Measurements from ENCODE around the gene LRRC59. TPM values are rescaled to one million over a fixed set of nuclear protein-coding genes. Genes with fewer than 3 reads are reported as not detected.
"Not testable (repeated sequence)": the region's sequence is repeated elsewhere in the genome, so short reads cannot be mapped to it uniquely, and the experiment has no call there.

The LRRC59 gene
- total RNA-seq, 1 experiment from 2014 or later, result 89.4 TPM

GRCh38 chr17:50428126-50428525 lies 30.8 kb upstream of the LRRC59 start:
- not testable (repeated sequence) for DNase-seq, H3K4me1 ChIP-seq

DNA sequence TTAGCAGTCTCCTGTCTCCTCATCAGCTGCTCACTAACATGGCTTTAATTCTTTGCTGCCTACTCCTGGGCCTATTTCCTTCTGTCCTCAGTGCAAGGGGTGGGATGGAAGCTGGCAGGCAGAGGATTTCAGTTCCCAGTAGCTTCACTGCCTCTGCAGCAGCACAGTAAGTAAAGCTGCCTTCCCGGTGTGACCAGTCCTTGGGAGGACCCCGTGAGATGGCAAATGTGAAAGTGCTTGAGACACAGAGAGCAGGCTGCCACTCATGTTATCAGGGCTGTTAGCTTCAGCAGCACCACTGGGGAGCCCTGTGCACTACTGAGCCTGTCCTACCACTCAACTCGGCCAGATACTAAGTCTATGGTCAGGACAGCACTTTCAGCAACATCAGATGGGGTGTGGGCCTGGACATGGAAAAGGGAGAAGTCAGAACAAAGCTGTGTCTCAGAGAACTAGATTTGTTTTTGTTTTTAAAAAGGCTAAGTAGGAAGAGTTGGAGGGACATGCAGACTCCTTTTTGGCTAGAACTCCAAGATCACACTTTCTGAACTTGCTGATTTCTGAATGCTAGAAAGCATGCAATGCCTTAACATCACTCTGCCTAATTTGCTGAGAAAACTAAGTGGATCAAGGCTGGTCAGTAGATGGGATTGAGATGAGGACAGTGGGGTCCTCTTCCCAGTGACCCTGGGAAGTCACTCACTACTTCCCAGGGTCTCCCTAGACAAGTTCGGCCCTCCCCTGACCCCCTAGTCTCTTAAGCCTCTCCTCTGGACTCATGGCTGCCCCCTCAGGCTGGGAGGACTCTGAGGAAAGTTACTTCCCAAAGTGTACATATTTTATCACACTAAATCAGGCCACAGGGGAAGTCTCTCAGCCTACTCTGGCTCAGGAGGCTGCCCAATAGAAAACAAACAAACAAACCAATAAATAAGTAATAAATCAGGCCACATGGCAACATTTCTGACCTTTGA lies 29.8 kb upstream of the LRRC59 start:
- H3K9me3 ChIP-seq (replicated peaks), result no peaks in the 10 kb centered on the region
- peaks cover 6% of the 10 kb centered on the region; the same call in 1 of the 2 replicates for H3K4me1 ChIP-seq
- H3K4me3 ChIP-seq, result peak overlapping the region; percentile 78
- H3K27ac ChIP-seq, result 0 out of 2 replicates have a peak overlapping the region, but pooled peaks have one; percentile 1
- no peaks in the 10 kb centered on the region for H3K27me3 ChIP-seq
- no peaks in the 10 kb centered on the region for H3K36me3 ChIP-seq
- DNase-seq, result peak; percentile 41 to 62

More at GRCh38 chr17:50428126-50428525, 30.8 kb upstream of the LRRC59 start:
- not testable (repeated sequence) for H3K9me3 ChIP-seq (replicated peaks); H3K27me3 ChIP-seq; H3K27ac ChIP-seq; H3K36me3 ChIP-seq; H3K4me3 ChIP-seq

DNA sequence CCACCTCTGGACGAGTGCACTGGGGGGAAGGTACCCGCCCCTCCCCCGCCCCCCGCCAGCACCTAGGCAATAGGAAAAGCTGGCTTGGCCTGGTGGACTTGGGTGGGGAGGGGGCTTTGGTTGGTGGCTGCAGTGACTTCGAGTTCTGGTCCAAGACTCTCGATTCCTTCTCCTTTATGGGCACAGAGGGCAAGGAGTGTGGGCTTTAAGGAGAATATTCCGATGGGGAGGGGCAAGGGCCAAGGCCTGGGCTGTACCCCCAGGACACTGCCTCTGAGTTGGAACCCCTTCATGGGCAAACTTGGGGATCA lies 29.1 kb upstream of the LRRC59 start:
- Histone ChIP-seq H3K36me3 (no peaks in the 10 kb centered on the region), H3K27ac (peak overlapping the region; percentile 63; the same call in 1 of the 2 replicates), H3K9me3 (replicated peaks) (no peaks in the 10 kb centered on the region), H3K4me3 (peak overlapping the region; percentile 78), H3K27me3 (no peaks in the 10 kb centered on the region), H3K4me1 (peaks cover 8% of the 10 kb centered on the region; the same call in 1 of the 2 replicates)
- DNase-seq, result no peak

DNA sequence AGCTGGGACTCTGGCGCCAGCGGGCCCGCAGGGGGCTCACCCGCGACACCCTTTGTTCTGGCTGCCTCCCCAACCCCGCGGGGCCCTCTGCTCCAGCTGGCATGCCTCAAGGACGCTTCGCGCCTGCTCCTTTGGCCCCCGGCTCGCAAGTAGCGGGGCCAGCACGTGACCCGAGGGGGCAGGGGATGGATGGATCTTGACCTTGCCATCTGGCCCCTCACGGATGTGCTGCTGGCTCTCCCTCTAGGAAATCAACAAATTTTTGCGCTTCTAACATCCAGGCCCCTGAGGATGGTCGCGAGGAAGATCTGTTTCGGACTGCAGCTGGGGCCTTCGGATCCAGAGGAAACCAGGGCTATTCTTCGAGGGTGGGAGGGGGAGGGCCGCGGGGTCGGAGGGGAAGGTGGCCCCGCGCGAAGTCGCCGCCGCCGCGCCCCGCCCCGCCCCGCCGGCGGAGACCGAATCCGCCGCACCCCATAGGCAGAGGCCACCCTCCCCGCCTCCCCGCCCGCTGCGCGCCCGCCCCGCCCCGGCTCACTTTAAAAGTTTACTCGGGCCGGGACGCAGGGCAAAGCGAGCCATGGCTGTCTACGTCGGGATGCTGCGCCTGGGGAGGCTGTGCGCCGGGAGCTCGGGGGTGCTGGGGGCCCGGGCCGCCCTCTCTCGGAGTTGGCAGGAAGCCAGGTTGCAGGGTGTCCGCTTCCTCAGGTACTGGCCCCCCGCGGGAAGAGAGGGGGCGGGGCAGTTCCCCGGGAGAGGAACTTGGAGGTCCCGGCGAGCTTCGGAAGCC lies 28.6 kb upstream of the LRRC59 start, which contains the start of gene ACSF2:
ACSF2 (plus strand) TSS at position 537 of the 790 bp plus-strand sequence; CDS start at position 581, 44 bp downstream.
- Histone ChIP-seq H3K36me3 (no peaks in the 10 kb centered on the region), H3K9me3 (replicated peaks) (no peaks in the 10 kb centered on the region), H3K27me3 (no peaks in the 10 kb centered on the region), H3K4me3 (peak within 1 kb of the TSS; percentile 78), H3K27ac (peak within 1 kb of the TSS; percentile 63), H3K4me1 (peaks cover 8% of the 10 kb centered on the region; the same call in 1 of the 2 replicates)
- peak; percentile 69 to 72 for DNase-seq

GRCh38 chr17:50424996-50425681 lies 27.8 kb upstream of the LRRC59 start:
- no peaks in the 10 kb centered on the region for H3K36me3 ChIP-seq
- H3K9me3 ChIP-seq (replicated peaks), result no peaks in the 10 kb centered on the region
- peaks cover 8% of the 10 kb centered on the region; the same call in 1 of the 2 replicates for H3K4me1 ChIP-seq
- peak overlapping the region; percentile 63 for H3K27ac ChIP-seq
- H3K27me3 ChIP-seq, result no peaks in the 10 kb centered on the region
- peak overlapping the region; percentile 78 for H3K4me3 ChIP-seq
- DNase-seq, result no peak

- H3K36me3 ChIP-seq, result no peaks in the 10 kb centered on the region
- H3K4me1 ChIP-seq, result peaks cover 8% of the 10 kb centered on the region; the same call in 1 of the 2 replicates
- H3K27me3 ChIP-seq, result no peaks in the 10 kb centered on the region
- no peak for DNase-seq
- H3K4me3 ChIP-seq, result no peak overlapping the region
- no peaks in the 10 kb centered on the region for H3K9me3 ChIP-seq (replicated peaks)
- no peak overlapping the region for H3K27ac ChIP-seq
Observed at GRCh38 chr17:50424246-50424995, 27.1 kb upstream of the LRRC59 start.

- no peaks in the 10 kb centered on the region for H3K27me3 ChIP-seq
- peaks cover 8% of the 10 kb centered on the region; the same call in 1 of the 2 replicates for H3K4me1 ChIP-seq
- H3K9me3 ChIP-seq (replicated peaks), result no peaks in the 10 kb centered on the region
- H3K36me3 ChIP-seq, result no peaks in the 10 kb centered on the region
- H3K27ac ChIP-seq, result no peak overlapping the region
- DNase-seq, result peak; percentile 20 to 25
- no peak overlapping the region for H3K4me3 ChIP-seq
Observed at GRCh38 chr17:50423553-50424159, 26.3 kb upstream of the LRRC59 start.

DNA sequence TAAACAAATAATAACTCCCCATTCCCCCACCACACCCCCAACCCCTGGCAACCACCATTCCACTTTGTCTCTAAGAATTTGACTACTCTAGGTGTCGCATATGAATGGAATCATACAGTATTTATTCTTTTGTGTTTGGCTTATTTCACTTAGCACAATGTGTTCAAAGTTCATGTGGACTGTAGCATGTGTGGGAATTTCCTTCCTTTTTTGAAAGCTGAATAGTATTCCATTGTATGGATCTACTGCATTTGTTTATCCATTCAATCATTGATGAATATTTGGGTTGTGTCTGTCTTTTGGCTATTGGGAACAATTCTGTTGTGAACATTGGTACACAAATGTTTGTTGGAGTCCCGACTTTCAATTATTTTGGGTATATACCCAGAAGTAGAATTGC lies 25.4 kb upstream of the LRRC59 start:
- no peak for DNase-seq
- peaks cover 8% of the 10 kb centered on the region; the same call in 1 of the 2 replicates for H3K4me1 ChIP-seq
- H3K36me3 ChIP-seq, result no peaks in the 10 kb centered on the region
- H3K4me3 ChIP-seq, result no peak overlapping the region
- H3K9me3 ChIP-seq (replicated peaks), result no peaks in the 10 kb centered on the region
- H3K27ac ChIP-seq, result no peak overlapping the region
- H3K27me3 ChIP-seq, result no peaks in the 10 kb centered on the region

- H3K27me3 ChIP-seq, result no peaks in the 10 kb centered on the region
- peaks cover 6% of the 10 kb centered on the region; the same call in 1 of the 2 replicates for H3K4me1 ChIP-seq
- no peak overlapping the region for H3K27ac ChIP-seq
- H3K36me3 ChIP-seq, result no peaks in the 10 kb centered on the region
- no peak overlapping the region for H3K4me3 ChIP-seq
- DNase-seq, result no peak
- no peaks in the 10 kb centered on the region for H3K9me3 ChIP-seq (replicated peaks)
Observed at GRCh38 chr17:50421308-50422051, 24.2 kb upstream of the LRRC59 start.

- Histone ChIP-seq H3K27me3 (no peaks in the 10 kb centered on the region), H3K27ac (no peak overlapping the region), H3K36me3 (no peaks in the 10 kb centered on the region), H3K4me3 (no peak overlapping the region), H3K4me1 (peaks cover 6% of the 10 kb centered on the region; the same call in 1 of the 2 replicates), H3K9me3 (replicated peaks) (no peaks in the 10 kb centered on the region)
- no peak for DNase-seq
Observed at GRCh38 chr17:50420419-50421112, 23.2 kb upstream of the LRRC59 start.

DNA sequence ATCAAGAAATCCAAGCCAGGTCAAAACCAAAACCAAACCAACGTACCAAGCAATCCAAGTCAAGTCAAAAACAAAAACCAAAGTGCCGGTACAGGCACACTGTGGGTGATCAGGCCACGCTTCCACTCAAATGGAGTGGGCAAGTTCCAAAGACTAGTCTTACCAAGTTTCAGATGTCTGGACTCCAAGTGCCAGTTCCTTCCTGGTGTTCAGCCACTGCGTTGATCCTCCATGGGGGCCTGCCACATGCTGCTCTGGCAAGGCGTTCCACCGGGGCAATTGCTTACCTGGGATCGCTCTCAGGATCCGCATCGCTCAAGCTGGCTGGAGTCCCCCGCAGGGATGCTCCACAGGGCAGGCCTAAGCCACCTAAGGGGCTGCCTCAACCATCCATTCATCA lies 22.3 kb upstream of the LRRC59 start:
- H3K4me3 ChIP-seq; DNase-seq; H3K9me3 ChIP-seq (replicated peaks); H3K27ac ChIP-seq; H3K4me1 ChIP-seq; H3K36me3 ChIP-seq; H3K27me3 ChIP-seq: not testable (repeated sequence)

DNA sequence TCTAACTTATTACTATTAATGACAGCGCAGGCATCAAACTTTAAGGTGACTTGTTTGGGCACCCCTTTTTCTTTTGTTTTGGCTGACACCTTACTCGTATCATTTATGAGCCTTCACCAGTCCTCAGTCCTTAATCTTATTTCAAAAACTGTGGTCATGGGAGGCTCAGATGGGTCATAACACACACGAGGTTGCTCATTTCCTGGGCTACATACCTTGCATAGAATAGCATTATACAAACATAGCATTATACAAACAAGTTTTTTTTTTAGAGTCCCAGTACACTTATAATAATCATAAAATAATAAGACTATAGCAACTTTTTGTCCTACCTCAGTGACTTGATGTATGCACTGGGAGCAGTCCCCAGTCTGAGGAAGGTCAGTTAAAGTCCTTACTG lies 17.5 kb upstream of the LRRC59 start:
- no peak for DNase-seq
- H3K4me3 ChIP-seq, result no peak overlapping the region
- H3K9me3 ChIP-seq (replicated peaks), result no peaks in the 10 kb centered on the region
- no peaks in the 10 kb centered on the region for H3K27me3 ChIP-seq
- H3K4me1 ChIP-seq, result no peaks in the 10 kb centered on the region
- no peaks in the 10 kb centered on the region for H3K36me3 ChIP-seq
- no peak overlapping the region for H3K27ac ChIP-seq

All from SJCRH30 (cell line).